ENCODE measurements around the gene WNT5A. TPM values are rescaled to one million over a fixed set of nuclear protein-coding genes. Genes with fewer than 3 reads are reported as not detected.

Gene WNT5A
- polyA plus RNA-seq, 4 donors = under 0.01 to 8.1 (median 0.63) TPM

- no peak overlapping the region for H3K27ac ChIP-seq (ENCODE audit: low read depth in 1 of 3, low read length in 2 of 3)
- WGBS, 3 donors = 1 to 2% (median 2%) methylated on average over 29 to 30 of the region's 30 CpGs
- peak; percentile 22 to 73 for DNase-seq
- H3K4me1 ChIP-seq (ENCODE audit: control insufficient read depth in 3 of 3, insufficient read depth in 2 of 3, low read depth in 1 of 3, low read length in 2 of 3) = peaks cover 0 to 25% (median 0%) of the 10 kb centered on the region in 3 donors
- peak overlapping the region in 2 of 3 donors; percentile 44 to 65 for H3K4me3 ChIP-seq (ENCODE audit: low read depth in 1 of 3, low read length in 3 of 3)
- H3K27me3 ChIP-seq (ENCODE audit: control insufficient read depth in 3 of 3, insufficient read depth in 3 of 3, low read length in 3 of 3) = peaks cover 18 to 76% (median 33%) of the 10 kb centered on the region in 3 donors
- H3K36me3 ChIP-seq (ENCODE audit: control insufficient read depth in 3 of 3, insufficient read depth in 2 of 3, low read depth in 1 of 3, low read length in 3 of 3) = no peaks in the 10 kb centered on the region
- H3K9me3 ChIP-seq (ENCODE audit: control insufficient read depth in 2 of 2, insufficient read depth in 1 of 2, low read depth in 1 of 2, low read length in 1 of 2) = no peaks in the 10 kb centered on the region
- no peak for FAIRE-seq
These were observed 1.4 kb upstream of the WNT5A start for GRCh38 chr3:55488398-55489055.

GRCh38 chr3:55487381-55488241 lies 505 bp upstream of the WNT5A start:
- peak overlapping the region; percentile 40 to 65 (median 44) for H3K4me3 ChIP-seq (ENCODE audit: low read depth in 1 of 3, low read length in 3 of 3)
- H3K4me1 ChIP-seq (ENCODE audit: control insufficient read depth in 3 of 3, insufficient read depth in 2 of 3, low read depth in 1 of 3, low read length in 2 of 3) = peaks cover 0 to 28% (median 0%) of the 10 kb centered on the region in 3 donors
- H3K27ac ChIP-seq (ENCODE audit: low read depth in 1 of 3, low read length in 2 of 3) = peak overlapping the region in 2 of 3 donors; percentile 55 to 64
- FAIRE-seq = no peak
- DNase-seq = peak; percentile 12 to 59
- peaks cover 18 to 79% (median 41%) of the 10 kb centered on the region in 3 donors for H3K27me3 ChIP-seq (ENCODE audit: control insufficient read depth in 3 of 3, insufficient read depth in 3 of 3, low read length in 3 of 3)
- H3K36me3 ChIP-seq (ENCODE audit: control insufficient read depth in 3 of 3, insufficient read depth in 2 of 3, low read depth in 1 of 3, low read length in 3 of 3) = no peaks in the 10 kb centered on the region
- H3K9me3 ChIP-seq (ENCODE audit: control insufficient read depth in 2 of 2, insufficient read depth in 1 of 2, low read depth in 1 of 2, low read length in 1 of 2) = no peaks in the 10 kb centered on the region
- 0 to 1% (median 0%) methylated on average over 49 to 71 of the region's 71 CpGs for WGBS, 3 donors

DNA sequence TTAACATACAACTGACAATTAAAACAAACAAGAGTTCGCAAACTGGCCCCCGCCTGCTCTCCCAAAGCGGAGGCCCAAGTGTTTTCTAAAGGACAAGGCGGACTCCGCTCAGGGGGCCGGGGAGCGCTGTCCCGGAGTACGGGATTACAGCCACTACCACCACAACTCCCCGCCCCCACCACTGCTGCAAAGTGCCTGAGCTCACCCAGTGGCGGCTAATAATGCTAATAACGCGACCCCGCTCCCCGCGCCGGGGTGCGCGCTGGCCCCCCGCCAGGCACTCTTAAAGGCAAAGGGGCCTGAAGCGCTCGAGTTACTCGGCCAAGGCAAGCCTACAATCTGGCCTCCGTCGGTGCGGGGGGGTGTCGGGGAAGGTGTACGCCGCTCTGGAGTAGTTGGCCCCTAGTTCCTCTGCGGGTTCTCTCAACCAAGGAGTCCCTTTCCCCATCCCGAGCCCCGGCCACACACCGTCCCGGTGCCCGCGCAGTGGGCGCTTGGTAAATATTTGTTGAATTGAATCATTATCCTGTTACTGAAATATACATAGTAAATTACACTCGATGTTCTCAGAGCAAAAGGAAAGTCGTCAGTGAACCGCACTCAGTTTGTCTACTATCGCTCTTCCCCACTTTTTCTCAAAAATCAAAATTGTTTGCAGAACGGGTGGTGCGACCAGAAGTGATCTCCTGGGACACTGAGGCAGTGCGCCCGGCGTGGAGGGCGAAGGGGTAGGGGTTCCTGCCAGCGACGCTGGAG lies 827 bp downstream of the WNT5A start:
- Histone ChIP-seq H3K9me3 (ENCODE audit: control insufficient read depth in 2 of 2, insufficient read depth in 1 of 2, low read depth in 1 of 2, low read length in 1 of 2) (no peaks in the 10 kb centered on the region), H3K4me1 (ENCODE audit: control insufficient read depth in 3 of 3, insufficient read depth in 2 of 3, low read depth in 1 of 3, low read length in 2 of 3) (peaks cover 0 to 39% (median 0%) of the 10 kb centered on the region in 3 donors), H3K4me3 (ENCODE audit: low read depth in 1 of 3, low read length in 3 of 3) (peak overlapping the region; percentile 18 to 65 (median 50)), H3K27ac (ENCODE audit: low read depth in 1 of 3, low read length in 2 of 3) (peak overlapping the region in 2 of 3 donors; percentile 45 to 64), H3K27me3 (ENCODE audit: control insufficient read depth in 3 of 3, insufficient read depth in 3 of 3, low read length in 3 of 3) (peaks cover 21 to 92% (median 50%) of the 10 kb centered on the region in 3 donors), H3K36me3 (ENCODE audit: control insufficient read depth in 3 of 3, insufficient read depth in 2 of 3, low read depth in 1 of 3, low read length in 3 of 3) (no peaks in the 10 kb centered on the region)
- FAIRE-seq (no peak), DNase-seq (peak in 1 of 2 donors; percentile 59)
- 1 to 3% (median 2%) methylated on average over 49 of the region's 49 CpGs for WGBS, 3 donors

DNA sequence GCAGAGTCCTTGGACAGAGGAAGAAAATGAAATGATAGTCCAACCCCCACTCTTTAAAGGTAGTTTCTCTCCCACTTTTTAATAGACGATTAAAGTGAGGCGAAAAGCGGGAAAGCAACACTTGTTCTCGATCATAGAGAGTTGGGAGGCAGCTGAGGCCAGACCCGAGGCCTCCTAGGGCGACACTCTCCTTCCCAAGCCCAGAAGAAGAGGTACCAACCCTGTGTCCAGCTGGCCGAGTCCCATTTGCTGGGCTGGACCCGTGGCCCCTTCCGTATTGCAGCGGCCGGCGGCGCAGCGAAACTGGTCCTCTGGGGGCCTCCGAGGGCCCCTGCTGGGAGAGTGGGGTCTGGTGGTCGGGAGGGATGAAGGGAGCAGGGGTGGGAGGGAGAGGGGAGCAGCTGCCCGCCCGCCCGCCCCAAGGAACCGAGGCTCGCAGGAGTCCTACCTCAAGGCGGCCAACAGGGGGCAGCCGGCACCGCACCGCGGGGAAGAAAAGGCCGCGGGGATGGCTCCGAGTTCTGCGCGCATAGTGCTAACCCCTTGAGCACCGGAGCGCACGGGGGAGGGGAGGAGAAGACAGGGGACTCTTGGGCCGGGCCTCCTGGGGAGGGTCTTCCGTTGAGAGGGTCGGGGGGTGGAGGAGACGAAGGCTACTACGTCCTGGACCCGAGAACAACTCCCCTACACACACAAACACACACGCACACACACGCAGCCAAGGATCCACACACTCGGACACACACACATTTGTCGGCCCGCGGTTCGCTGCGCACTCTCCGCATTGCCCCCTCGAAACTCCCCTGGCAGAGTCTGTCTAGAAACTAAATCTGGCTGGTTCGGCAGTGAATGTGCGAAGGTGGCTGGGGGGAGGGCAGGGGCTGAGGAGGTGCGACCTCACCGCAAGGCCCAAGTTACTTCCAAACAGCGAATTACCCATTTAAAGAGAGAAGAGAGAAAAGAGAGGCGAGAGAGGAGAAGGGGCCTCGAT lies 2.0 kb downstream of the WNT5A start:
- 4 to 6% (median 5%) methylated on average over 47 to 57 of the region's 57 CpGs for WGBS, 3 donors
- DNase-seq (peak; percentile 42 to 86), FAIRE-seq (no peak)
- Histone ChIP-seq H3K27ac (ENCODE audit: low read depth in 1 of 3, low read length in 2 of 3) (peak overlapping the region in 2 of 3 donors; percentile 45 to 52), H3K4me3 (ENCODE audit: low read depth in 1 of 3, low read length in 3 of 3) (peak overlapping the region in 2 of 3 donors; percentile 9 to 65), H3K4me1 (ENCODE audit: control insufficient read depth in 3 of 3, insufficient read depth in 2 of 3, low read depth in 1 of 3, low read length in 2 of 3) (peaks cover 0 to 45% (median 0%) of the 10 kb centered on the region in 3 donors), H3K27me3 (ENCODE audit: control insufficient read depth in 3 of 3, insufficient read depth in 3 of 3, low read length in 3 of 3) (peaks cover 24 to 92% (median 47%) of the 10 kb centered on the region in 3 donors), H3K36me3 (ENCODE audit: control insufficient read depth in 3 of 3, insufficient read depth in 2 of 3, low read depth in 1 of 3, low read length in 3 of 3) (no peaks in the 10 kb centered on the region), H3K9me3 (ENCODE audit: control insufficient read depth in 2 of 2, insufficient read depth in 1 of 2, low read depth in 1 of 2, low read length in 1 of 2) (no peaks in the 10 kb centered on the region)

- no peaks in the 10 kb centered on the region for H3K9me3 ChIP-seq (ENCODE audit: control insufficient read depth in 2 of 2, insufficient read depth in 1 of 2, low read depth in 1 of 2, low read length in 1 of 2)
- H3K36me3 ChIP-seq (ENCODE audit: control insufficient read depth in 3 of 3, insufficient read depth in 2 of 3, low read depth in 1 of 3, low read length in 3 of 3) = no peaks in the 10 kb centered on the region
- H3K4me1 ChIP-seq (ENCODE audit: control insufficient read depth in 3 of 3, insufficient read depth in 2 of 3, low read depth in 1 of 3, low read length in 2 of 3) = peaks cover 0 to 45% (median 0%) of the 10 kb centered on the region in 3 donors
- peak overlapping the region in 1 of 3 donors; percentile 42 for H3K27ac ChIP-seq (ENCODE audit: low read depth in 1 of 3, low read length in 2 of 3)
- FAIRE-seq = no peak
- DNase-seq = no peak
- H3K4me3 ChIP-seq (ENCODE audit: low read depth in 1 of 3, low read length in 3 of 3) = peak overlapping the region in 1 of 3 donors; percentile 65
- H3K27me3 ChIP-seq (ENCODE audit: control insufficient read depth in 3 of 3, insufficient read depth in 3 of 3, low read length in 3 of 3) = peaks cover 21 to 92% (median 41%) of the 10 kb centered on the region in 3 donors
- WGBS, 3 donors = 14 to 33% (median 17%) methylated on average over 20 of the region's 20 CpGs
These were observed 2.9 kb downstream of the WNT5A start for GRCh38 chr3:55484191-55484689.

- H3K27ac ChIP-seq (ENCODE audit: low read depth in 1 of 3, low read length in 2 of 3) = peak overlapping the region in 1 of 3 donors; percentile 42
- peaks cover 0 to 39% (median 0%) of the 10 kb centered on the region in 3 donors for H3K4me1 ChIP-seq (ENCODE audit: control insufficient read depth in 3 of 3, insufficient read depth in 2 of 3, low read depth in 1 of 3, low read length in 2 of 3)
- H3K27me3 ChIP-seq (ENCODE audit: control insufficient read depth in 3 of 3, insufficient read depth in 3 of 3, low read length in 3 of 3) = peaks cover 21 to 84% (median 34%) of the 10 kb centered on the region in 3 donors
- DNase-seq (no peak), FAIRE-seq (no peak)
- H3K9me3 ChIP-seq (ENCODE audit: control insufficient read depth in 2 of 2, insufficient read depth in 1 of 2, low read depth in 1 of 2, low read length in 1 of 2) = no peaks in the 10 kb centered on the region
- H3K36me3 ChIP-seq (ENCODE audit: control insufficient read depth in 3 of 3, insufficient read depth in 2 of 3, low read depth in 1 of 3, low read length in 3 of 3) = no peaks in the 10 kb centered on the region
- peak overlapping the region in 1 of 3 donors; percentile 34 for H3K4me3 ChIP-seq (ENCODE audit: low read depth in 1 of 3, low read length in 3 of 3)
- 13 to 33% (median 15%) methylated on average over 40 of the region's 40 CpGs for WGBS, 3 donors
These were observed 3.7 kb downstream of the WNT5A start for GRCh38 chr3:55483196-55484095.

Measured in small intestine (tissue), 7 donors.